Measurements from ENCODE around the gene ERCC5. TPM values are rescaled to one million over a fixed set of nuclear protein-coding genes. Genes with fewer than 3 reads are reported as not detected.

Gene ERCC5
- total and polyA plus RNA-seq, 2 of the 8 experiments (the other 6 are each of a cell fraction or from before 2014, with no cell fraction given): 3.8 to 24.4 TPM

GRCh38 chr13:102863590-102863989, 17.8 kb downstream of the ERCC5 start:
- WGBS, 2 experiments (ENCODE audit: extremely low coverage in 1 of 2, insufficient coverage in 1 of 2, insufficient read length in 1 of 2, insufficient replicate concordance in 2 of 2, low coverage in 1 of 2, low lambda C conversion rate in 2 of 2, missing lambda C conversion rate in 1 of 2): 95% methylated on average over 4 of the region's 4 CpGs; no CpG with 5 or more reads in 1 of the 2 experiments
- Histone ChIP-seq H3K23me2 (ENCODE audit: low read depth, low read length) (no peaks in the 10 kb centered on the region), H4K20me1 (replicated peaks in 1 of 2; ENCODE audit: control insufficient read depth in 1 of 2, insufficient read depth in 2 of 2, low read length in 2 of 2) (no peaks in the 10 kb centered on the region), H3K4ac (replicated peaks; ENCODE audit: insufficient read length, low read depth, low read length) (no peak overlapping the region), H3K36me3 (ENCODE audit: control insufficient read depth in 2 of 4, insufficient read depth in 4 of 4, low read length in 3 of 4) (peaks cover 7 to 30% (median 16%) of the 10 kb centered on the region in 4 experiments), H2BK12ac (ENCODE audit: low read depth, low read length) (no peak overlapping the region), H2BK20ac (ENCODE audit: low read length) (no peak overlapping the region), H3K79me1 (ENCODE audit: low read depth, low read length) (no peaks in the 10 kb centered on the region), H3K4me2 (ENCODE audit: insufficient read depth in 1 of 2, low read depth in 2 of 2, low read length in 2 of 2) (no peak overlapping the region), H3K9ac (replicated peaks in 1 of 4; ENCODE audit: extremely low read depth in 1 of 4, low read depth in 3 of 4, low read length in 3 of 4) (no peak overlapping the region), H3K9me3 (ENCODE audit: insufficient read depth in 2 of 2, low read depth in 1 of 2, low read length in 1 of 2) (no peaks in the 10 kb centered on the region), H4K8ac (ENCODE audit: extremely low read depth, insufficient read depth, low read length) (no peak overlapping the region), H2AK5ac (ENCODE audit: low read depth, low read length) (no peak overlapping the region), H3K4me1 (replicated peaks in 1 of 4; ENCODE audit: control insufficient read depth in 3 of 4, insufficient read depth in 4 of 4, low read length in 3 of 4) (no peaks in the 10 kb centered on the region), H3K56ac (replicated peaks; ENCODE audit: insufficient read length, low read depth, low read length) (no peak overlapping the region), H3K18ac (ENCODE audit: extremely low read depth, low read length) (no peak overlapping the region), H4K91ac (replicated peaks; ENCODE audit: insufficient read length, low read length) (no peak overlapping the region), H3K27me3 (replicated peaks in 1 of 4; ENCODE audit: control insufficient read depth in 3 of 4, extremely low read depth in 1 of 4, insufficient read depth in 3 of 4, low read length in 3 of 4) (no peaks in the 10 kb centered on the region), H2AFZ (ENCODE audit: low read length) (no peak overlapping the region), H2BK120ac (replicated peaks; ENCODE audit: low read depth, low read length) (no peak overlapping the region), H2BK5ac (ENCODE audit: low read depth, low read length) (no peak overlapping the region), H3K14ac (ENCODE audit: insufficient read length) (no peak overlapping the region), H2BK15ac (ENCODE audit: low read length) (no peak overlapping the region), H3K4me3 (ENCODE audit: extremely low read depth in 1 of 4, insufficient read depth in 2 of 4, low read depth in 3 of 4, low read length in 4 of 4) (no peak overlapping the region), H3K79me2 (ENCODE audit: control insufficient read depth in 1 of 2, insufficient read depth in 2 of 2, low read length in 2 of 2) (no peaks in the 10 kb centered on the region), H3K23ac (ENCODE audit: insufficient read length) (no peak overlapping the region), H4K5ac (ENCODE audit: insufficient read length, low read depth, low read length) (no peak overlapping the region), H3K27ac (ENCODE audit: low read depth, low read length) (no peak overlapping the region)
- ChIA-PET CTCF (ENCODE audit: partially characterized antibody) (interaction anchor here (1.0 to 1.6 kb wide), 2 partner anchors 99 to 205 kb away, joined by 3 read pairs; no protein-coding TSS in a partner anchor), POLR2A (ENCODE audit: partially characterized antibody) (no interaction called here)
- no peak for TF ChIP-seq RFX5 (IDR thresholded peaks at IDR 0.05; ENCODE audit: borderline replicate concordance, low read depth, low read length)
- TF ChIP-seq HDAC6 (IDR thresholded peaks at IDR 0.05; ENCODE audit: low read depth, low read length): no peak
- no peak for TF ChIP-seq GTF2F1 (IDR thresholded peaks at IDR 0.05; ENCODE audit: borderline replicate concordance, low read depth, low read length)
- TF ChIP-seq TEAD4 (IDR thresholded peaks at IDR 0.05; ENCODE audit: low read depth, low read length): no peak
- TF ChIP-seq CBX8 (IDR thresholded peaks at IDR 0.05; ENCODE audit: borderline replicate concordance, low read depth, low read length): no peak
- TF ChIP-seq JUND (IDR thresholded peaks at IDR 0.05; ENCODE audit: low read length): no peak
- no peak for TF ChIP-seq EGR1 (IDR thresholded peaks at IDR 0.05; ENCODE audit: borderline replicate concordance, low read depth, low read length)
- no peak for TF ChIP-seq SP1 (IDR thresholded peaks at IDR 0.05; ENCODE audit: low read depth, low read length)
- no peak for TF ChIP-seq SP4 (IDR thresholded peaks at IDR 0.05; ENCODE audit: low read length)
- TF ChIP-seq E2F6 (IDR thresholded peaks at IDR 0.05): no peak
- no peak for DNase-seq (ENCODE audit: low read depth in 1 of 2, low spot score in 2 of 2)
- no peak for FAIRE-seq
